Measurements from ENCODE around the gene PDE11A. TPM values are rescaled to one million over a fixed set of nuclear protein-coding genes. Genes with fewer than 3 reads are reported as not detected.
A peak's percentile ranks its signal among the peaks of the same experiment; 100 is the strongest.

PDE11A gene
- total RNA-seq: 0.82 TPM
- polyA plus RNA-seq (ENCODE audit: insufficient read depth, low read depth, low replicate concordance): 0.58 TPM
- long read RNA-seq, donor 1: 0 reads
- long read RNA-seq, donor 2: 0 reads
- long read RNA-seq, donor 3: 0 reads
- long read RNA-seq, donor 4: 0 reads
- long read RNA-seq, donor 5: 0 reads
- long read RNA-seq, donor 6: 0 reads
- long read RNA-seq, donor 7: 0 reads
- long read RNA-seq, donor 8: 0 reads
- long read RNA-seq, donor 9: 0 reads
- long read RNA-seq, donor 10: 0 reads

GRCh38 chr2:178072383-178073301 is at the start of gene PDE11A:
PDE11A (minus strand) TSS chr2:178072777; CDS start chr2:178072437, 340 bp downstream.
- DNase-seq (peak; percentile 91 to 93 (median 92)), FAIRE-seq (no peak)
- intact Hi-C loops (cut with DNase I): no loop called here
- no peaks in the 10 kb centered on the region for H3K27me3 ChIP-seq (ENCODE audit: control insufficient read depth, insufficient read depth, low read length)
- no peaks in the 10 kb centered on the region for H3K9me3 ChIP-seq (ENCODE audit: control insufficient read depth in 2 of 3, insufficient read depth in 1 of 3, low read length in 3 of 3)
- H3K27ac ChIP-seq (ENCODE audit: low read depth in 2 of 2, low read length in 2 of 2): peak within 1 kb of the TSS; percentile 10 to 68
- no peaks in the 10 kb centered on the region for H3K36me3 ChIP-seq (ENCODE audit: control insufficient read depth in 2 of 3, insufficient read depth in 3 of 3, low read length in 3 of 3)
- peak within 1 kb of the TSS; percentile 56 to 67 (median 60) for H3K4me3 ChIP-seq (ENCODE audit: low read length in 3 of 3)
- H3K4me1 ChIP-seq (ENCODE audit: control insufficient read depth in 2 of 3, insufficient read depth in 2 of 3, low read depth in 1 of 3, low read length in 3 of 3): peaks cover 0 to 4% (median 0%) of the 10 kb centered on the region in 3 donors
- peak within 1 kb of the TSS; percentile 23 to 57 (median 34) for H3K9ac ChIP-seq (ENCODE audit: low read length in 3 of 3)
- TF ChIP-seq, protein P1, sequence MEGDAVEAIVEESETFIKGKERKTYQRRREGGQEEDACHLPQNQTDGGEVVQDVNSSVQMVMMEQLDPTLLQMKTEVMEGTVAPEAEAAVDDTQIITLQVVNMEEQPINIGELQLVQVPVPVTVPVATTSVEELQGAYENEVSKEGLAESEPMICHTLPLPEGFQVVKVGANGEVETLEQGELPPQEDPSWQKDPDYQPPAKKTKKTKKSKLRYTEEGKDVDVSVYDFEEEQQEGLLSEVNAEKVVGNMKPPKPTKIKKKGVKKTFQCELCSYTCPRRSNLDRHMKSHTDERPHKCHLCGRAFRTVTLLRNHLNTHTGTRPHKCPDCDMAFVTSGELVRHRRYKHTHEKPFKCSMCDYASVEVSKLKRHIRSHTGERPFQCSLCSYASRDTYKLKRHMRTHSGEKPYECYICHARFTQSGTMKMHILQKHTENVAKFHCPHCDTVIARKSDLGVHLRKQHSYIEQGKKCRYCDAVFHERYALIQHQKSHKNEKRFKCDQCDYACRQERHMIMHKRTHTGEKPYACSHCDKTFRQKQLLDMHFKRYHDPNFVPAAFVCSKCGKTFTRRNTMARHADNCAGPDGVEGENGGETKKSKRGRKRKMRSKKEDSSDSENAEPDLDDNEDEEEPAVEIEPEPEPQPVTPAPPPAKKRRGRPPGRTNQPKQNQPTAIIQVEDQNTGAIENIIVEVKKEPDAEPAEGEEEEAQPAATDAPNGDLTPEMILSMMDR (IDR thresholded peaks at IDR 0.05; ENCODE audit: borderline replicate concordance, extremely low read depth, insufficient read depth): no peak

- intact Hi-C loops (cut with DNase I): no loop called here
- H3K4me1 ChIP-seq (ENCODE audit: control insufficient read depth in 2 of 3, insufficient read depth in 2 of 3, low read depth in 1 of 3, low read length in 3 of 3): no peaks in the 10 kb centered on the region
- FAIRE-seq (no peak), DNase-seq (no peak)
- TF ChIP-seq, protein P1 (IDR thresholded peaks at IDR 0.05; ENCODE audit: borderline replicate concordance, extremely low read depth, insufficient read depth): no peak
- H3K27me3 ChIP-seq (ENCODE audit: control insufficient read depth, insufficient read depth, low read length): no peaks in the 10 kb centered on the region
- no peak overlapping the region for H3K9ac ChIP-seq (ENCODE audit: low read length in 3 of 3)
- no peak overlapping the region for H3K4me3 ChIP-seq (ENCODE audit: low read length in 3 of 3)
- H3K9me3 ChIP-seq (ENCODE audit: control insufficient read depth in 2 of 3, insufficient read depth in 1 of 3, low read length in 3 of 3): no peaks in the 10 kb centered on the region
- peaks cover 5 to 16% (median 14%) of the 10 kb centered on the region in 3 donors for H3K36me3 ChIP-seq (ENCODE audit: control insufficient read depth in 2 of 3, insufficient read depth in 3 of 3, low read length in 3 of 3)
- no peak overlapping the region for H3K27ac ChIP-seq (ENCODE audit: low read depth in 2 of 2, low read length in 2 of 2)
Observed at GRCh38 chr2:178119179-178119922, 46.8 kb upstream of the PDE11A start.

DNA sequence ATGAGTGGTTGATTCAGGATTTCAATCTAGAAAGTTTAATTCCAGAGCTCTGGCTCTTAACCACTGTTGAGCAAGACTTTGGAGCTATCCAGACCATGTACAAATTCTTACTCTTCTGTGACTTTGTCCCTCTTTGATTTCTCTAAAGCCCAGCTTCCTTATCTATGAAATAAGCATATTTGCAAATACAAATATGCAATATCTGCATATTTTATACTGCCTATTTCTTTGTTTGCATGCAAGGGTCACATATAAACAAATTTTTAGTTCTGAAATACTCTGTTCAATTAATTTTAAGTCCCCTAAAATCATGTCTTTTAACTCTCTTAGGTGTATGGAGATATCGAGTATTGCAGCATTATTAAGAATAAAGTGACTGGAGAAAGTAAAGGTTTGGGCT is 45.1 kb upstream of the PDE11A start:
- intact Hi-C loops (cut with DNase I): no loop called here
- DNase-seq (no peak), FAIRE-seq (no peak)
- no peaks in the 10 kb centered on the region for H3K9me3 ChIP-seq (ENCODE audit: control insufficient read depth in 2 of 3, insufficient read depth in 1 of 3, low read length in 3 of 3)
- H3K9ac ChIP-seq (ENCODE audit: low read length in 3 of 3): no peak overlapping the region
- H3K27me3 ChIP-seq (ENCODE audit: control insufficient read depth, insufficient read depth, low read length): no peaks in the 10 kb centered on the region
- no peak overlapping the region for H3K4me3 ChIP-seq (ENCODE audit: low read length in 3 of 3)
- TF ChIP-seq, protein P1 (IDR thresholded peaks at IDR 0.05; ENCODE audit: borderline replicate concordance, extremely low read depth, insufficient read depth): no peak
- peaks cover 5 to 11% (median 7%) of the 10 kb centered on the region in 3 donors for H3K36me3 ChIP-seq (ENCODE audit: control insufficient read depth in 2 of 3, insufficient read depth in 3 of 3, low read length in 3 of 3)
- peaks cover 0 to 5% (median 4%) of the 10 kb centered on the region in 3 donors for H3K4me1 ChIP-seq (ENCODE audit: control insufficient read depth in 2 of 3, insufficient read depth in 2 of 3, low read depth in 1 of 3, low read length in 3 of 3)
- H3K27ac ChIP-seq (ENCODE audit: low read depth in 2 of 2, low read length in 2 of 2): no peak overlapping the region

Data from kidney (tissue), 22 donors.